Globus pallidus (tissue), 1 donor: ENCODE results near the gene B4GALT1.

Experiments used
- DNase-seq: peaks from one replicate; pipeline ENCODE4 v3.0.0-alpha.2; 2015; ENCODE audit warnings: low spot score

The B4GALT1 gene

DNA sequence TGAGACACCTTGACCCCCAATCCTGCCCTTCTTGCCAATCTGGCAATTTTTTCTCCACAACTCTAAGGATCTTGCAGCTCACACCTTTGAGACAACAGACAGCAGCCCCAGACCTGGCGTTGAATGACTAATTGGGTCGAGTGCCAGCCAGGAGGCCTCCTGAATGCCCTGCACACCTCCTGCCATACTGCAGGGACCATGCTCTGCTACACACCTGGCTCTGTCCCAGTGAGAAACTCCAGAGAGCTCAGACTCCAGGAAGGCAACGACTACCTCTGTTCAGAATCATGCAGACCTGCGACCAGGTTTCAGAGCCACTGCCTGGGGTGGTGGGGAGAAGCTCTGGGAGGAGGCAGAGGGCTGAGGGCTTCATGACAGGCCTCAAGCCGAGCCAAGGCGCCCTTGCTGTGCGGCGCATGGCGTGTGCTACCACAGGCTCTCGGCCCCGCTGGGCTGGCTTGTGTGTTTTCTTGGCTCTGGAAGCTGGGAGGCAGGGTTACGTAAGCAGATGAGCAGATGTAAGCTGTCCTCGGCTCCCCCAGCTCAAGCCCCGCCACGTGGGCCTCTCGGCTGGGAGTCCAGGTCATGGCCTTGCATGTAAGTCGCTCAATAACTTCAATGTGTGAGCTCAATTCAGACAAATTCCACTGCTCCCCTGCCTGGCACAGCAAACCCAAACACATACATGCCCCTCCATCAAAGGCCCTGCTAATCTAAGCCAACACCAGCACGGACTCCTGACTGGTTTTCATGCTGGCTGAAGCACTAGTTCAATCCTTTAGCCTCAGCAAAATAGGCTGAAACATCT lies 27.5 kb downstream of the B4GALT1 start:
- DNase-seq, result no peak

- DNase-seq, result no peak
Measured at GRCh38 chr9:33138768-33139167, 28.4 kb downstream of the B4GALT1 start.

- no peak for DNase-seq
Measured at GRCh38 chr9:33137781-33138264, 29.3 kb downstream of the B4GALT1 start.

GRCh38 chr9:33136721-33137670 lies 30.1 kb downstream of the B4GALT1 start:
- DNase-seq, result no peak

GRCh38 chr9:33135470-33135958 lies 31.6 kb downstream of the B4GALT1 start:
- DNase-seq, result no peak

- no peak for DNase-seq
Measured at GRCh38 chr9:33135031-33135461, 32.1 kb downstream of the B4GALT1 start.

- no peak for DNase-seq
Measured at GRCh38 chr9:33133186-33133585, 34.0 kb downstream of the B4GALT1 start.

DNA sequence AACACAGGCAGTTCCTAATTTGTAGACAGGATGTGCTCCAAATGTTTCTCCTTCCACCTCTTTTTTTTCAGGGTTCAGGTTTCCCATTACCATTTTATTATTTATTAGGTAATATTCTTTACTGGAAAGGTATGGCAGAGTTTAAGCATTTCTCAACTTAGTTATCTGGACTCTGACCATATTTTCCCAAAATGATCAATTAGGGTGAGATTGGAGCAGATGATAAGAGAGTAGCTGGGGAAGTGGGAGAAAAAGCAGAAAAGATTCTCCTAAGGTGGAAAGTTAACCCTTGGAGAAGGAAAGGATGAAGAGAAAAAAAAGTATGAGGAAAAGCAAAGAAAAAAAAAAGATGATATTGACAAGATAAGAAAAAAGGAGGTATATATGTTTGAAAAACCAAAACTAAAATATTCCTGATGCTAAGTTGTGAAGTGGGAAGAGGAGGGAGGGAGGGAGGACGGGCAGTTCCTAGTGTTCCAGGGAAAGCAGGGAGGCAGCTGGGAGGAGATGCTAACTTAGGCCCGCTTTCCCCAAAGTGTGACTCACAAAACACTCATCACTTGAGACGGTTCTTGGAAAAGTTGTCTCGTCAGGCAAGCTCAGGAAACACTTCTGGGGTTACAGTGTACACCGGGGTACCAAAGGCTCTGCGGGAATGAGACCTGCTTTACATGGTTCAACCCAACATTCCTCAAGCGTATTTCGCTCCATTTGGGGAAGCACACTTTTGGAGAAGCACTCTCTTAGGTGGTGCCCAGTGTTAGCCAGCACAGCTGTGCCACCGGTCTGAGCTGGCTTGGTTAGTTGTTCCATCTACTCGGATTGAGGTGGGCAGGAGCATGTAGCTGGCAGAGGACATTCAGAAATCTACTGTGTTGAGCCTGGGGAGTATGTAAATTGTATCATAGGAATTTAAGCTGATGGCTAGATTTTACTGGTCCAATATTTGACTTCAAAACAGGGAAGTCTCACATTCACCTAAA lies 35.1 kb downstream of the B4GALT1 start:
- DNase-seq, result no peak

DNA sequence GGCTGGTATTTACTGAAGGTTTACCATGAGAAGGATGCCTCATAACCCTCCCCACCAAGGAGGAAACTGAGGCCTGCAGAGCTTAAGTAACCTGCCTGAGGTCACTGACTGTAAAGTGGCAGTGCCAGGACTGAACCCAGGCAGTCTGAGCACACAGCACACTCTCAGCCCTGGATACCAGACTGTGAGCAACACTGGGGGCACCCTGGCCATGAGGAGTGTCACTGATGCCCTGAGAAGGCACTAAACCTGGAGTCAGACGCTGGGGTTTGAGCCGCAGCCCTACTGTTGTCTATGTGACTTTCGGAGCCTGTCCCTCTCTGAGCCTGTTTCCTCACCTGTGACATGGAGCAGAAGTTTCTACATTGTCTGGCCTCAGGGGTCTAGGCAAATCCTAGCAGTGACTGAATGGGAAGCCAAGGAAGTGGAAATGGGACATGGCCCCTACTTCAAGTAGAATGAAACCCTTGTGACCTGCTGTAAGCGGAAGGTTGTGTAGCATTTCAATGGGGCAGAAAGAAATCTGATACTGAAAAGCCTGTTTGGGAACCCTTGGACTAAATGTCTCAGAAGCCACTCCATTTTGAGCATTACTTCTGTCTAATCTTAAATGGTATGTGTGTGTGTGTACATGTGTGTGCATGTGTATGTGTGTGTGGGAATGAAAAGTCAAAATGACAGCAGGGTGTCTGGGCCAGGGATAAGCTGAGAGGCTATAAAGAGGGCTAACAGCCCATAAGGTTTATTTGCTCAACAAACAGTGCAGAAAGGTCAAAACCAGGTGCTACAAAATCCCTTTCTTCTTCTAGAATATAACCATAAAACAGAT lies 36.0 kb downstream of the B4GALT1 start:
- DNase-seq, result no peak

GRCh38 chr9:33129886-33130881 lies 37.0 kb downstream of the B4GALT1 start:
- DNase-seq, result no peak

DNA sequence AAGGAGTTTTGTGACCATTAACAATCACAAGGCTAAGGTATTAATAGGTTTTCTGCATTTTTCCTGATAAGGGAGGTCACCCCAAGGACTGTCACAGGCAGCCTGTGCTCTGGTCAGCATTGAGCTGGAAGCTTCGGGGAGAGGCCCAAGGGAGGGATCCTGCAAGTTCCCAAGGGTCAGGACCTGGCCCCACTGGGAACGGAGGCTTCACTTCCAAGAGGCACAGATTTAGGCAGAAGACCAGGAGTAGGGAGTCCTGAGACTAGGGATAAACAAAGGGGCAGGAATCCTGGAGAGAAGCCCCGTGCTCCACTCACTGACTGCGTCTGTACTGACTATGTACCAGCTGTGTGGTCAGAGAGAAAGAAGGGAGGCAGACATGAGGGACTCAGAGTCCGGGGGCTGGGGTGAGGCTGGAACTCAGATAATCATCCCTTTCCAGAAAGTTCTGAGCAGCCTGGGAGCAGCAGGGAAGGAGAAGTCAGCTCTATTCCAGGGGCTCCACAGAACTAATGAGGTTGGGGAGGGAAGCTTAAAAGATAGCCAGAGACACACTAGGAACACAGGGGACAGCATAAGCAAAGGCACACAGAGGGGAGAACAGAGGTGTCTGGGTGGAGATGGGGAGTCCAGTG lies 37.8 kb downstream of the B4GALT1 start:
- DNase-seq, result no peak

- no peak for DNase-seq
Measured at GRCh38 chr9:33128570-33128969, 38.6 kb downstream of the B4GALT1 start.

- DNase-seq, result no peak
Measured at GRCh38 chr9:33127881-33128280, 39.3 kb downstream of the B4GALT1 start.

DNA sequence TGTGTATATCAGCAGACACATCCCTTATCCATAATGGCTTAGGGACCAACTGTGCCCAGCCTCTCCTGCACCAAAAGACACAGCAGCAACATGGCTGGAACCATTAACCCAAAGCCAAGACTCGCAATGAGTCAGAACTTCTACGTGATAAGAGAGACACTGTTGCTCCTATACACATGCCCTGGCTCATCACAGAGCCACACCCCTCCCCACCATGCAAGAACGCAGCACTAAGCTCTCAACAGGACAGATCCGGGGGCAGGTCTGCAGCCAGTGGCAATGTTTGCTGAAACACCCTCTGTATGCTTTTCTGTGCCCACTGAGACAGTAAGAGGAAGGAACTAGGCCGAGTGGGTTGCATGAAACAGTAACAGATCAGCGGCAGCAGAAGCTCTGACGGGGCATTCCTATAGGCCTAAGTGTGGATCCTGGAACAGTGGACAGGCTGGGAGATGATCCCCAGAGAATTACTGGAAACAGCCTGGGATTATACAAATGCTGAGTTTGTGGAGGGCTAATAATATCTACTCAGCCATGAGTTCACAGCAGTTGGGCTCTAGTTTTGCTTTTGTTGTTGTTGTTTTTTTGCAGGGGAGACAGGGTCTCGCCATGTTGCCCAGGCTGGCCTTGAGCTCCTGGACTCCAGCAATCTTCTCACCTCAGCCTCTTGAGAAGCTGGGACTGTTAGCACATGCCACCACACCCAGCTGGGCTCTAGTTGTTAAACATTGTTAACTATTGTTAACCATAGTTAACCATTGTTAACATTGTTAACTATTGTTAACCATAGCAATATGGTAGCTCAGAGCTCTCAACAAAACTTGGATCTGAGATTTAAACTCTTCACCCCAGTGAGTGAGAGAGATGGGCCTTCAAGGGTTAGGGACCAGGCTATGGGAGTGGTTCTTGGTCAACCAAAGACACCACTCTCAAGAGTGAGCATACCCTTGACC lies 41.0 kb downstream of the B4GALT1 start:
- no peak for DNase-seq

- DNase-seq, result no peak
Measured at GRCh38 chr9:33125461-33125860, 41.7 kb downstream of the B4GALT1 start.

- no peak for DNase-seq
Measured at GRCh38 chr9:33124751-33125381, 42.3 kb downstream of the B4GALT1 start.

DNA sequence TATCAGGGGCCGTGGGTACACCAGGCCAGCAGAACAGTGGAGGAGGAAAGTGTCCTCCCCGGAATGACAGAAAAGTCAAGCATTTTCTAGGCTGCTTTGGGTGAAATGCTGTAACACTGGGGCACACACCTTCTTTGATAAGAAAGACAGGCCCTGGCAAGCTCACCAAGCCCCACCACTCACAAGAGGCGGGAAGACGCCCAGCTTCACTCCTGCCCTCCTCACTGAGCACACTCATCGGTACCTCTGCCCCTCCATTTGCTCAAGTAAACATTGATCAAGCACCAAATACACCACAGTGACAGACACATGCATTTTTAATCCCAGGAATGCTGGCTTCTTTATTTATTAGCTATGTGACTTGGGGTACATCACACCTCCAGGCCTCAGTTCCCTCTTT lies 43.1 kb downstream of the B4GALT1 start:
- no peak for DNase-seq
